Stimulated activated CD4-positive, alpha-beta T cell treated with anti-CD3 and anti-CD28 coated beads, Interleukin-12 subunit alpha, Interleukin-12 subunit beta, amount 100 ng/mL, for 48 hours (primary cell): Measurements from ENCODE around the gene CEACAM7.
"Not testable (repeated sequence)": the region's sequence is repeated elsewhere in the genome, so short reads cannot be mapped to it uniquely, and the experiment has no call there.

Source experiments
- DNase-seq, 3 donors: peaks; one replicate each; pipeline ENCODE4 v3.0.0-alpha.2; 2020; ENCODE audit warnings: low read depth in 2 of 3, low spot score in 1 of 3

Gene CEACAM7

GRCh38 chr19:41688098-41688497 lies at the start of gene CEACAM7:
CEACAM7 (minus strand) TSS chr19:41688270; CDS start chr19:41688165, 105 bp downstream.
- no peak for DNase-seq

- DNase-seq: no peak
Measured at GRCh38 chr19:41735071-41735600, 47.1 kb upstream of the CEACAM7 start.

- no peak for DNase-seq
Measured at GRCh38 chr19:41734585-41734984, 46.5 kb upstream of the CEACAM7 start.

- no peak for DNase-seq
Measured at GRCh38 chr19:41734156-41734555, 46.1 kb upstream of the CEACAM7 start.

GRCh38 chr19:41726493-41726892 lies 38.4 kb upstream of the CEACAM7 start:
- DNase-seq: no peak

GRCh38 chr19:41720103-41720502 lies 32.0 kb upstream of the CEACAM7 start:
- no peak for DNase-seq

GRCh38 chr19:41718761-41719160 lies 30.7 kb upstream of the CEACAM7 start:
- no peak for DNase-seq

GRCh38 chr19:41714598-41714997 lies 26.5 kb upstream of the CEACAM7 start:
- DNase-seq: no peak

- DNase-seq: no peak
Measured at GRCh38 chr19:41711376-41712261, 23.5 kb upstream of the CEACAM7 start.

- no peak for DNase-seq
Measured at GRCh38 chr19:41709951-41710645, 22.0 kb upstream of the CEACAM7 start.

GRCh38 chr19:41709516-41709915 lies 21.4 kb upstream of the CEACAM7 start:
- not testable (repeated sequence) for DNase-seq

- no peak for DNase-seq
Measured at GRCh38 chr19:41708481-41708880, 20.4 kb upstream of the CEACAM7 start, which contains the start of gene CEACAM5. CEACAM5 (plus strand) TSS chr19:41708626; CDS start chr19:41708732, 106 bp downstream.

GRCh38 chr19:41707871-41708371 lies 19.9 kb upstream of the CEACAM7 start:
- DNase-seq: no peak

- DNase-seq: no peak
Measured at GRCh38 chr19:41707502-41707812, 19.4 kb upstream of the CEACAM7 start.

GRCh38 chr19:41706741-41707501 lies 18.9 kb upstream of the CEACAM7 start:
- DNase-seq: peak; percentile 47 to 71 (median 65)

GRCh38 chr19:41705393-41706174 lies 17.5 kb upstream of the CEACAM7 start:
- peak in 2 of 3 donors; percentile 19 to 20 for DNase-seq

GRCh38 chr19:41703602-41704293 lies 15.7 kb upstream of the CEACAM7 start:
- DNase-seq: no peak

- DNase-seq: no peak
Measured at GRCh38 chr19:41702171-41702651, 14.1 kb upstream of the CEACAM7 start.

GRCh38 chr19:41701401-41702075 lies 13.5 kb upstream of the CEACAM7 start:
- DNase-seq: no peak
